Gastrocnemius medialis (tissue), 4 donors: ENCODE data around the gene SLC38A7. TPM values are rescaled to one million over a fixed set of nuclear protein-coding genes. Genes with fewer than 3 reads are reported as not detected.

Experiments
- ATAC-seq, 2 donors: fragments of 150-250 bp; one replicate each; pipeline ENCODE4 v1.9.1; 2016
- DNase-seq, 2 donors: peaks; one replicate each; pipeline ENCODE4 v3.0.0-alpha.2; 2019
- H3K27ac ChIP-seq, 4 donors: fragments of 200-600 bp; sonication (generic); 1 replicate in 1 of 4; 2 replicates in 3 of 4; pipeline ENCODE4 v1.5.1; 2016 to 2018; ENCODE audit warnings: mild to moderate bottlenecking in 2 of 4, moderate library complexity in 1 of 4
- H3K27me3 ChIP-seq, 3 donors: fragments of 200-600 bp; sonication (generic) in 2 of 3; 1 replicate in 1 of 3; 2 replicates in 2 of 3; pipeline versions ENCODE4 v1.5.1 to v1.6.0; 2016 to 2019; ENCODE audit warnings: mild to moderate bottlenecking in 1 of 3, moderate library complexity in 1 of 3
- H3K36me3 ChIP-seq, 2 donors: fragments of 200-600 bp; sonication (generic) in 1 of 2; one replicate each; pipeline ENCODE4 v1.5.1; 2017 to 2018
- H3K4me1 ChIP-seq, 2 donors: fragments of 200-600 bp; sonication (generic) in 1 of 2; one replicate each; pipeline ENCODE4 v1.5.1; 2016 to 2017; ENCODE audit warnings: mild to moderate bottlenecking in 2 of 2
- H3K4me3 ChIP-seq, 4 donors: fragments of 200-600 bp; sonication (generic) in 3 of 4; 1 replicate in 1 of 4; 2 replicates in 3 of 4; pipeline ENCODE4 v1.5.1; 2016 to 2019; ENCODE audit warnings: mild to moderate bottlenecking in 2 of 4
- H3K9me3 ChIP-seq, 3 donors: fragments of 200-600 bp; sonication (generic) in 2 of 3; 1 replicate in 1 of 3; 2 replicates in 2 of 3; pipeline ENCODE4 v1.5.1; 2016 to 2019
- POLR2A ChIP-seq, 2 donors: fragments of 450-650 bp; IDR thresholded peaks; one replicate each; pipeline ENCODE4 v1.6.1; 2017; ENCODE audit warnings: antibody characterized with exemption in 2 of 2, mild to moderate bottlenecking in 2 of 2, moderate library complexity in 2 of 2
- in situ Hi-C, 4 donors: fragments of 200-750 bp; cut with MboI; loops; one replicate each; pipeline versions ENCODE4 v1.15.0 to v1.8.0; 2017; ENCODE audit warnings: low sequenced_read_pairs in 4 of 4
- intact Hi-C: fragments of 100-400 bp; cut with DNase I; formaldehyde crosslinking; loops from one replicate; pipeline ENCODE4 v1.15.1; 2023; ENCODE audit warnings: low total_unique reads
- total RNA-seq, 4 donors: library from RNA; depleted of rRNA; stranded (reverse); fragments of >200 nt; gene quantifications; one replicate each; pipeline versions ENCODE4 v1.1.0 to v1.2.3, GENCODE V29; 2016
- TF ChIP-seq, protein P1 (sequence below), 5 experiments: fragments of 450-650 bp in 3 of 5; fragments of 200-600 bp in 2 of 5; sonication (generic) in 2 of 5; IDR thresholded peaks in 4 of 5; conservative IDR thresholded peaks in 1 of 5; 1 replicate in 4 of 5; 2 replicates in 1 of 5; pipeline ENCODE4 v1.5.1; 2016 to 2019; ENCODE audit warnings: antibody characterized with exemption in 5 of 5, mild to moderate bottlenecking in 3 of 5, moderate library complexity in 3 of 5

Gene SLC38A7
- total RNA-seq, 4 donors from 2014 or later = 6.8 to 12.2 (median 9.1) TPM

DNA sequence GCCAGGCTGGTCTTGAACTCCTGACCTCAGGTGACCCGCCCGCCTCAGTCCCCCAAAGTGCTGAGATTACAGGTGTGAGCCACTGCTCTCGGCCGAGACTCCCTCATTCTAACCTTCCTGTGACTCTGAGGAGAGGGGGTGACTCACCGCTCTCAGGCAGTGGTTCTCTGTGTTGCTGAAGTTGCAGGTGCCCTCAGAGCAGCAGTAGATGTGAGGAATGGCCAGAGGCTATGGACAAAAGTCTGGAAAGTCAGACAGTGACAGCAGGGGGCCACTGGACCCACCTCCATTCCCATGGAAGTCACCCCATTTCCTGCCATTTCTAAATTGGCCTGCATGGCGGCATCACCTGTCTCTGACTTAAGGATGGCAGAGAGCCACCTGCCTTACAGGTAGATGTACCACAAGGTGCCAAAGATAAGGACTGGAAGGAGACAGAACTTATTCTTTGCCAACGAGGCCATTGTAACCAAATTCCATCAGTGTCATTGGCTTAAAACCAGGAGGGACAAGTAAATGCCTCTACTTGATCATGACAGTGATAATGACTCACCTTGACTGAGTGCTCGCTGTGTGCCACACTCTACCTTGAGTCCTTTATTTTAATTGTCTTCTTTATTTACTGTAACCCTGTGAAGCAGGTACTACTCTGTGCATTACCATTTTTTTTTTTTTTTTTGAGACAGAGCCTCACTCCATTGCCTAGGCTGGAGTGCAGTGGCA is 39.6 kb downstream of the SLC38A7 start:
- H3K9me3 ChIP-seq = no peaks in the 10 kb centered on the region
- no peaks in the 10 kb centered on the region for H3K4me1 ChIP-seq
- ATAC-seq (no peak), DNase-seq (peak in 1 of 2 donors; percentile 6)
- TF ChIP-seq POLR2A (IDR thresholded peaks at IDR 0.05) = no peak
- TF ChIP-seq, protein P1, sequence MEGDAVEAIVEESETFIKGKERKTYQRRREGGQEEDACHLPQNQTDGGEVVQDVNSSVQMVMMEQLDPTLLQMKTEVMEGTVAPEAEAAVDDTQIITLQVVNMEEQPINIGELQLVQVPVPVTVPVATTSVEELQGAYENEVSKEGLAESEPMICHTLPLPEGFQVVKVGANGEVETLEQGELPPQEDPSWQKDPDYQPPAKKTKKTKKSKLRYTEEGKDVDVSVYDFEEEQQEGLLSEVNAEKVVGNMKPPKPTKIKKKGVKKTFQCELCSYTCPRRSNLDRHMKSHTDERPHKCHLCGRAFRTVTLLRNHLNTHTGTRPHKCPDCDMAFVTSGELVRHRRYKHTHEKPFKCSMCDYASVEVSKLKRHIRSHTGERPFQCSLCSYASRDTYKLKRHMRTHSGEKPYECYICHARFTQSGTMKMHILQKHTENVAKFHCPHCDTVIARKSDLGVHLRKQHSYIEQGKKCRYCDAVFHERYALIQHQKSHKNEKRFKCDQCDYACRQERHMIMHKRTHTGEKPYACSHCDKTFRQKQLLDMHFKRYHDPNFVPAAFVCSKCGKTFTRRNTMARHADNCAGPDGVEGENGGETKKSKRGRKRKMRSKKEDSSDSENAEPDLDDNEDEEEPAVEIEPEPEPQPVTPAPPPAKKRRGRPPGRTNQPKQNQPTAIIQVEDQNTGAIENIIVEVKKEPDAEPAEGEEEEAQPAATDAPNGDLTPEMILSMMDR (IDR thresholded peaks at IDR 0.05 in 4 of 5, conservative IDR thresholded peaks at IDR 0.05 in 1 of 5) = no peak
- H3K4me3 ChIP-seq = no peak overlapping the region
- in situ Hi-C loops = loop anchor here in 1 of 4 donors (25.0 kb wide), 1 partner anchor 408 kb away; a partner anchor contains a TSS
- H3K27ac ChIP-seq = no peak overlapping the region
- H3K36me3 ChIP-seq = no peaks in the 10 kb centered on the region
- intact Hi-C loops = no loop called here
- no peaks in the 10 kb centered on the region for H3K27me3 ChIP-seq

DNA sequence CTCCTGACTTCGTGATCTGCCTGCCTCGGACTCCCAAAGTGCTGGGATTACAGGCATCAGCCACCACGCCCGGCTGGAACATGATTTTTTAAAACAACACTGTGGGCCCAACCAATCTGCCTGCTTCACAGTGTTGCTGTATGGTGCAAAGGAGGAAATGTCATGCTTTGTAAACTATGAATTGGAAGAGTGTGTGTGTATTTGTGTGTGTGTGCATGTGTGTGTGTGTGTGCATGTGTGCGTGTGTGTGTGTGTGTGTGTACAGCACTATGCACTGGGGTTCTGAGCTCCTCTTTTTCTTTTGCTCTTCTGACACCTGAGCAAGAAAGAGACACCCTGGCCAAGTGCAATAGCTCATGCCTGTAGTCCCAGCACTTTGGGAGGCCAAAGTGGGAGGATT is 40.5 kb downstream of the SLC38A7 start:
- ATAC-seq = no peak
- DNase-seq = no peak
- no peaks in the 10 kb centered on the region for H3K4me1 ChIP-seq
- H3K27ac ChIP-seq = no peak overlapping the region
- no peak overlapping the region for H3K4me3 ChIP-seq
- no peaks in the 10 kb centered on the region for H3K9me3 ChIP-seq
- no peaks in the 10 kb centered on the region for H3K36me3 ChIP-seq
- in situ Hi-C loops (loop anchor here in 1 of 4 donors (25.0 kb wide), 1 partner anchor 407 kb away; a partner anchor contains a TSS), intact Hi-C loops (no loop called here)
- no peaks in the 10 kb centered on the region for H3K27me3 ChIP-seq
- TF ChIP-seq, protein P1 (IDR thresholded peaks at IDR 0.05 in 4 of 5, conservative IDR thresholded peaks at IDR 0.05 in 1 of 5) = no peak
- TF ChIP-seq POLR2A (IDR thresholded peaks at IDR 0.05) = no peak

DNA sequence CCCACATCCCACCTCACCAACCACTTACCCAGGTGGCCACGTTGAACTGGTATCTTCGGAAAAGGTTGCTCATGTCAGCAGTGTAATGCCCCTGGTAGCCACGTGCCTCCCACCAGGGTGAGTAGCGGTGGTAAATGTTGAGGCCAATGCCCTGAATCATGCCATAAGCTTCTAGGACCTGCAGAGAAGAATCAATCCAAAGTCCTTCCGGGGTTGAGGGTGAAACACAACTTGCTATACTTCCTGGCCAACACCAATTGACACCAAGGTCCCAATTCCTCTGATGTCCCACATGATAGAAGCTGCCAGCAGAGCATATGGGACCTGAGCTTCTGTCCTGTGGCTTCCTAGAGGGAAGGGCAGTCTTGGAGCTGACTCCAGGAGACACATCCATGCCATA is 43.6 kb downstream of the SLC38A7 start:
- H3K4me1 ChIP-seq = no peaks in the 10 kb centered on the region
- no peak overlapping the region for H3K4me3 ChIP-seq
- ATAC-seq (no peak), DNase-seq (no peak)
- no peaks in the 10 kb centered on the region for H3K27me3 ChIP-seq
- no peak overlapping the region for H3K27ac ChIP-seq
- TF ChIP-seq, protein P1 (IDR thresholded peaks at IDR 0.05 in 4 of 5, conservative IDR thresholded peaks at IDR 0.05 in 1 of 5) = no peak
- TF ChIP-seq POLR2A (IDR thresholded peaks at IDR 0.05) = no peak
- no peaks in the 10 kb centered on the region for H3K9me3 ChIP-seq
- H3K36me3 ChIP-seq = no peaks in the 10 kb centered on the region
- intact Hi-C loops (no loop called here), in situ Hi-C loops (loop anchor here in 1 of 4 donors (25.0 kb wide), 1 partner anchor 404 kb away; a partner anchor contains a TSS)

DNA sequence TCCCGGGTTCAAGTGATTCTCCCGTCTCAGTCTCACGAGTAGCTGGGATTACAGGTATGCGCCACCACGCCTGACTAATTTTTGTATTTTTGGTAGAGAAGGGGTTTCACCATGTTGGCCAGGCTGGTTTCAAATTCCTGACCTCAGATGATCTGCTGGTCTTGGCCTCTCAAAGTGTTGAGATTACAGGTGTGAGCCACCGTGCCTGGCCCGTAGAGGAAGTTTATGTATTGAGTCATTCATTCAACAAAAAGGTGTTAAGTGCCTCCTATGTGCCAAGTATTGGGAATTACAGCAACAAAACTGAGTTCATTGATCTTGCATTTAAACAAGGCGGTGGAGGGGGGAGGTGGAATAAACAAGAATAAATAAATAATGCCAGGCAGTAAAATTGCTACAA is 44.7 kb downstream of the SLC38A7 start:
- Histone ChIP-seq H3K4me3 (no peak overlapping the region), H3K27me3 (no peaks in the 10 kb centered on the region), H3K4me1 (no peaks in the 10 kb centered on the region), H3K36me3 (no peaks in the 10 kb centered on the region), H3K9me3 (no peaks in the 10 kb centered on the region), H3K27ac (no peak overlapping the region)
- DNase-seq = no peak
- no peak for ATAC-seq
- in situ Hi-C loops (loop anchor here in 1 of 4 donors (25.0 kb wide), 1 partner anchor 403 kb away; a partner anchor contains a TSS), intact Hi-C loops (no loop called here)
- no peak for TF ChIP-seq POLR2A (IDR thresholded peaks at IDR 0.05)
- TF ChIP-seq, protein P1 (IDR thresholded peaks at IDR 0.05 in 4 of 5, conservative IDR thresholded peaks at IDR 0.05 in 1 of 5) = no peak
